Activated CD4-positive, alpha-beta T cell treated with anti-CD3 and anti-CD28 coated beads for 1 hour (primary cell): ENCODE measurements around the gene BCL7B.
"Not testable (repeated sequence)": the region's sequence is repeated elsewhere in the genome, so short reads cannot be mapped to it uniquely, and the experiment has no call there.

Source experiments
- DNase-seq: peaks from one replicate; pipeline ENCODE4 v3.0.0-alpha.2; 2020

BCL7B gene

DNA sequence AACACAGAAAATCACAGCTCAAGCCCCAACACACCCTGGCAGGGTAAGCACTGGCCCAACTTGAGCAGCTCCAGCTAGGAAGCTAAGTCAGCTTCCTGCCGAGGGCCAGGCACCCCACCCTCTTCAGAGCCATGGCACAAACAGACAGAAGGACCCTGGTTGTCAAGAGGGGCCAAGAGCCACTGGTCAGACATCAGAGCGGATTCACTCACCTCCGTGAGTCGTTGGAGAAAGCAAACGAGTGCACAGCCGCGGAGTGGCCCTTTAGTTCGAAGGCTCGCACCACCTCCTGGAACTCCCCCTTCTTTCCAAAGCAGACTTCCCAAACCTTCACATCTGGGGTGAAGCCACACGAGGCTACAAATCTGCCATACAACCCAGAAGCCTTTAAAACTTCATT lies 13.5 kb upstream of the BCL7B start:
- DNase-seq = no peak

- no peak for DNase-seq
Measured at GRCh38 chr7:73570521-73570920, 13.0 kb upstream of the BCL7B start.

DNA sequence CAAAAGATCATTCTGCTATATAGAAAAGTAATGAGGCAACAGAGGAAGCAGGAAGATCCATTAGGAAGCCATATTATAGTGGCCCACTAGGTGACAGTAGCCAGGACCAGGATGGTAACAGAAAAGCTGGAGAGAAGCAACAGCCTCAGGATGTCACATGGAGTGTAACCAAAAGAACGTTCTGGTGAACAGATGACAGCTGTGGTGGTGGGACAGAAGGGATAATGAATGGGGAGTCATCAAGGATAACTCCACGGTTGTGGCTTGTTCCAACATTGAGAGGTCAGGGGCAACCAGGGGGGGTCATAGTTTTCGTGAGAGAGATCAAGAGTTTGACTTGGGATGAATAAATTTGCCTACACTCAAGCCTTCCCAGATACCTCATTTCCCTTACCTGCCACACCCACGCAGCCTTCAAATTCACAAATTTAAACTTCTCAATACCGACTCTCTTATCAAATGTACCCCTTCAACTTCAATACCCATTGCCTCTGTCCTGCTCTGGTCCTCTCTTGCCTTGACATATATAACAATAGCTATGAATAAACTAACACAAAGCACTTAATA lies 11.6 kb upstream of the BCL7B start:
- DNase-seq = no peak

GRCh38 chr7:73567846-73568685 lies 10.6 kb upstream of the BCL7B start:
- DNase-seq = no peak

DNA sequence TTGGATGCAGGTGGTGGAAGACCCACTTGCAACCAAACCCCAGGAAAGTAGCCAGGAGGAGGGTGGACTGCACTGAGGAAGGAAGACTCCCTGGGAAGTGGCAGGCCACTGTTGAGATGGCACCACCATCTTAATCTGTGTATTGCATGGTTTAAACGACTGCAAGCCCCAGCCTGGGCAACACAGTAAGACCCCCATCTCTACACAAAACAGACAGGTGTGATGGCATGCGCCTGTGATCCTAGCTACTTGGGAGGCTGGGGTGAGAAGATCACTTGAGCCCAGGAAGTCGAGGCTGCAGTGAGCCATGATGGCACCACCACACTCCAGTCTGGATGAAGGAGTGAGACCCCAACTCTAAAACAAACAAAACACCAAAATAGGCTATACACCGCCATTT lies 9.7 kb upstream of the BCL7B start:
- DNase-seq = no peak

DNA sequence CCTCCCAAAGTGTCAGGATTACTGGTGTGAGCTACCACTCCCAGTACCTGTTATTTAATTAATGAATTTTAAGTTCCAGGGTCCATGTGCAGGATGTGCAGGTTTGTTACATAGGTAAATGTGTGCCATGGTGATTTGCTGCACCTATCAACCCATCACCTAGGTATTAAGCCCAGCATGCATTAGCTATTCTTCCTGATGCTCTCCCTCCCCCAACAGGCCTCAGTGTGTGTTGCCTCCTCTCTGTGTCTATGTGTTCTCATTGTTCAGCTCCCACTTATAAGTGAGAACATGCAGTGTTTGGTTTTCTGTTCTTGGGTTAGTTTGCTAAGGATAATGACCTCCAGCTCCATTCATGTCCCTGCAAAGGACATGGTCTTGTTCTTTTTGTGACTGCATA lies 8.9 kb upstream of the BCL7B start:
- not testable (repeated sequence) for DNase-seq

GRCh38 chr7:73565675-73566340 lies 8.3 kb upstream of the BCL7B start:
- DNase-seq = no peak

- no peak for DNase-seq
Measured at GRCh38 chr7:73560109-73560835, 2.8 kb upstream of the BCL7B start.

DNA sequence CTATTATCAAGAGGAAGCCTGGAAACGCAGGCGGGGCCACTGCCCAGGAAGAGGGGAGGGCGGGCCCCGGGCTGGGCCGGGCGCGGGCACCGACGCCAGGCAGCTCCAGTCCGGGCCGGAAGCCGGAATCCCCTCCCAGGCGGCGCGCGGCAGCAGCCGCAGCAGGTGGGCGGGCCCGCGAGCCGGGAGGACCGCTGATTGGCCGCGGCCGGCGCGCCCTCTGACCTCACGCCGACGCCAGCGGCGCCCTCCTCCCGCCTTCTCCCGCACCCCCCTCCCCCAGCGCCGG lies 438 bp downstream of the BCL7B start:
- peak; percentile 84 for DNase-seq

DNA sequence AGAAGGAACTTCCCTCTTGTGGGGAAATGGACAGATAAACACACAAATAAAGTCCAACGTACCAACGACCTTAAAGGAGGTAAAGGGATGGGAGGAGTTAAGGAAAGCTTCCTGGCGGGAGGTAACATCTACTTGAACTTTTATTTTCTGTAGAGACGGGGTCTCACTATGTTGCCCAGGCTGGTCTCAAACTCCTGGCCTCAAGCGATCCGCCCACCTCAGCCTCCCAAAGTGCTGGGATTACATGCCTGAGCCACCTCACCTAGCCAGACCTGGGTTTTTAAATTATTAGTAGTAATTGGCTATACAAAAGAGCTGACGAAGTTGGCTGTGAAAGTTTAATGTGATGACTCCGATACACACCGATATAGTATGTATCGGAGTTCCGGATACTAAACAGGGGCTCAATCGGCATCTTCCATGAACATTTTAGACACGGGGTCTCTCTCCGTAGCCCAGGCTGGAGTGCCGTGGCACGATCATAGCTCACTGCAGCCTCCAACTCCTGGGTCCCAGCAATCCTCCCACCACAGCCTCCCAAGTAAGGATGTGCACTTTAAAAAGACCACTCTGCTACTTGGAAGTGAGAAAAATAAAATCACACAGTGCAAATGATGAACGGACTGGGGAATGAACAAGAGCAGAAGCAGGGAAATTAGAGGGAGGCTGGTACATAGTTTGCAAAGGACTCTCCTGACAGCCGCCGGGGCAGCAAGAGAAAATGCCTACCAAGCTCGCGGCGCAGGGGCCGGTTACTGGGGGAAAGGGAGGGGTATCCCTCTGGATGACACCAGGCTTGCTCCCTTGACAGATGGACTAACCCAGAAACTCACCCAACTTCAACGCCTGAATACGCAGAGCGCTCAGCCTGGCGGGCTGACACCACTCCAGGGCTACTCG lies 1.0 kb downstream of the BCL7B start:
- no peak for DNase-seq

- no peak for DNase-seq
Measured at GRCh38 chr7:73555411-73555982, 2.0 kb downstream of the BCL7B start.

- not testable (repeated sequence) for DNase-seq
Measured at GRCh38 chr7:73550093-73550492, 7.4 kb downstream of the BCL7B start.

GRCh38 chr7:73549176-73549575 lies 8.3 kb downstream of the BCL7B start:
- no peak for DNase-seq

GRCh38 chr7:73547841-73548240 lies 9.6 kb downstream of the BCL7B start:
- no peak for DNase-seq

GRCh38 chr7:73544678-73545077 lies 12.8 kb downstream of the BCL7B start:
- DNase-seq = no peak

GRCh38 chr7:73541722-73542121 lies 15.8 kb downstream of the BCL7B start:
- DNase-seq = no peak

DNA sequence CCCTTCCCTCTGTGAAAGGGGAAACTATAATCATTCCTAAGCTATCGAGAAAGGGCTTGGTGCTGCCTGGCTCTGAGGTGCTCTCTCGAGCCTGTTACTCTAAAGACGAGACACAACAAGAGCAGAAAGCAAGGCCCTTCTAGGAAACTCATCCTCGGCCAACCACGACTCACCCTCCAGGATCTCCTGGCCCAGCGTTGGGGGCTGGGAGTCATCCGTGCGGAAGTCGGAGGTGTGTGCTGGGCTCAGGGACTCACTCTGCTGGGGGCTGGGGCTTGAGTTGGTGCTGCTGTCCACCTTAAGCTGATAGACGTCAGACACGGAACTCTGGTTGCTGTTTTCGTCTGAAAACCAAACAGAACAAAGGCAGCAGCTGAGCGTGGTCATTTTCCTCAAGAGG lies 17.8 kb downstream of the BCL7B start:
- no peak for DNase-seq

GRCh38 chr7:73538510-73538909 lies 19.0 kb downstream of the BCL7B start:
- not testable (repeated sequence) for DNase-seq

DNA sequence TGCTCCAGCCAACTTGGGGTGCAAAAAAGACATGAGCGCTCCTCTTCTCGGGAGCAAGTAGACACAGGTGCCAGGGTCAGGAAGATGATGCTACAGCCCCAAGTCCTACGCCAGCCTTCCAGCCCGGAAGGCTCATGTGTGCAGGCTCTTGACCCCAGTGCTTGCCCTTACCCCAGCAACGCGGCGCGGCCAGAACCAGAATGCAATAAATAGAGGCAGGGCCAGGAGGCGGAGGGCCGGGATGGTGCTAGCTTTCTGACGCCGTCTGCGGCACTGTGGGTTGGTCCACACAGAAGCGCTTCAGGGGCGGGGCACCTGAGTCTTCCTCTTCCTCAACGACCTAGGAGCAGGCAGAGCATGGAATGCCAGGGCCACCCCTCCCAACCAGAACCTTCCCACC lies 20.4 kb downstream of the BCL7B start:
- no peak for DNase-seq

DNA sequence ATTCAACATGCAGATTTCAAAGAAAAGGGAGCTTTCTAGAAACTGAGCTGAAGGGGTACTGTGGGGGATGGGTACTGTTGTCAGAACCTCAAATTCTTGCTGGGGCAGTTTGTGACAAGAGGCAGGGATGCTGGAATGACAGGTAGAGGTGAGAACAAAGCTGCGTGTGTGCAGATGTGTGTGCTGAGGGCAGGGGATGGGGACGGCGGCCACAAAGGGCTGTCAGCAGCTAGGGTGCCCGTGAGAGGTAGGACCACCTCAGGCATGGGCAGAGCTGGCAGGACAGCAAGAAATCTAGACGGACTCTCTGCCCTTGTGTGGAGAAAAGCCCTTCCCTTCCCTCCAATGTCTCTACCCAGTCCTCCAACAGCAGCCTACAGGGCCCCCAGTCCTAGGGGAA lies 21.0 kb downstream of the BCL7B start:
- no peak for DNase-seq

DNA sequence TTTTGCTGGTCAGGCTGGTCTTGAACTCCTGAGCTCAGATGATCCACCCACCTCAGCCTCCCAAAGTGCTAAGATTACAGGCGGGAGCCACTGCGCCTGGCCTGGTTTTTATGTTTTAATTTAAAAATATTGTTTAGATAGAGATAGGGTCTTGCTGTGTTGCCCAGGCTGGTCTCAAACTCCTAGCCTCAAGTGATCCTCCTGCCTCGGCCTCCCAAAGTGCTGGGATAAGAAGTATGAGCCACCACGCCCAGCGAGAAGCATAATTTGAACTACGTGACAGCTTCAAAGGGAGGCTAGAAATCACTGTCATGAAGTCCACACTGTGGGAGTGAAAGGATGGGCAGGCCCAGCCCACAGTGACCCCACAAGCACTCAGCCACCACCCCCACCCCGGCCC lies 21.6 kb downstream of the BCL7B start:
- not testable (repeated sequence) for DNase-seq

GRCh38 chr7:73533742-73534141 lies 23.7 kb downstream of the BCL7B start:
- no peak for DNase-seq
